HuH-7.5 (cell line): Measurements from ENCODE around the gene MAGI1.

Experiments
- DNase-seq: peaks from one replicate; pipeline ENCODE4 v3.0.0; 2011; ENCODE audit warnings: low spot score

The MAGI1 gene

DNA sequence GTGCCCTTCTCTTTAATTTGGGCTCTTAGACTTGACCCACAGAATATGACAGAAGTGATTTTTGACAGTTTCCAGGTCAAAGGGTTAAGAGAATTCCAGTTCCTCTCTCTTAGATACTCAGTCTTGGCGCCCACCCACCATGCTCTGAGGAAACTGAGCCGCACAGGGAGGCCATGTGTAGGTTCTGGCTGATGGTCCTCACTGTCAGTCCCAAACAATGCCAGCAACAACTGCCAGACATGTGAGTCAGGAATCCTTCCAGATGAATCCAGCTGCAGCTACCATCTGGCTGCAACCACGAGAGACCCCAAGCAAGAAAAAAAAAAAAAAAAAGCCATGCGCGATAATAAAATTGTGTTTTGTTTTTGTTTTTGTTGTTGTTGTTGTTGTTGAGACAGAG, 326.6 kb downstream of the MAGI1 start:
- DNase-seq: no peak

DNA sequence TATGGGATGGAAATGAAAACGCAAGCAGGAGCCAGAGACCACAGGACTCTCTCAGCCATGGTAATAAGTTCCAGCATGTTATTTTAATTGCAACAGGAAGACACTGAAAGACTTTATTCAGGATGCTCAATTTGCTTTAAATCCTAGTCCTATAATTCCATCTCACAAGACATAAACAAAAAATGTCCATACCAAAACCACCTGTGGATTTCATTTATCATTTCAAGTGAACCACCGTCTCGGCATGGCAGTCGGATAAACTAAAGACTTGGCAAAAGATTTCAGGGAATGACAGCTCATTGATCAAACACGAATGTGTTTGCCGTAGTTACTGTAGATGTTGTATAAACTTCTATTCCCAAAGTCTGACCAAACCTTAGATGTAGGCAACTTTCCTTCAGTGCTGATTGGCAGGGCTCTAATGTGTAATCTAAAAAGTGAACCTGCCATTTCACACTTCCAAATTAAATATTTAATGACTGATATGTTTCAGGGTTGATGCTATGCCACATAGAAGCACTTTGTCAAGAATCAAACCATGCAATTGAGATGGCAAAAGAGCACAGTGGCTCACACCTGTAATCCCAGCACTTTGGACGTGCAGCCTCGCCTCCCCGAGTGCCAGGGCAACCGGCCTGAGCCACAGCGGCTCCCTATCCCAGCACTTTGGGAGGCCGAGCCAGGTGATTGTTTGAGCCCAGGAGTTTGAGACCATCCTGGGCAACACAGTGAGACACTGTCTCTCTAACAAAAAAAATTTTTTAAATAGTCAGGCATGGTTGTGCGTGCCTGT, 331.7 kb downstream of the MAGI1 start:
- no peak for DNase-seq

DNA sequence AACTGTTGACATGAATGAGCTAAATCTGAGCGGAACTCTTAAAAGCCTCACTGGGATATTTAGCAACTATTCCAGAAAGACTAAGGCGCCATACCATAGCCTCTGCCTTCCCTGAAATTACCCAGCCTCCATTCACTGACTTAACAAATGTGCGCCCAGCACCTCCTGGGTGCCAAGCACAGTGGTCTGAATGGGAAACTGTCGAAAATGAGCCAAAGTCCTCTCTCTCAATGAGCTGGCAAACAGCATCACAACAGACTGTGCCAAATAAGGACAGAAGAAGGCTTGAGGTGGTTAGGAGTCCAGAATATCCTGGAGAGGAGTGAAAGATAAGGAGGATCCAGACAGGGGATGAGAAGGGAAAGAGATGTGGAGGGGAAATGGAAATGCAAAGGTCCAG, 332.4 kb downstream of the MAGI1 start:
- DNase-seq: no peak

DNA sequence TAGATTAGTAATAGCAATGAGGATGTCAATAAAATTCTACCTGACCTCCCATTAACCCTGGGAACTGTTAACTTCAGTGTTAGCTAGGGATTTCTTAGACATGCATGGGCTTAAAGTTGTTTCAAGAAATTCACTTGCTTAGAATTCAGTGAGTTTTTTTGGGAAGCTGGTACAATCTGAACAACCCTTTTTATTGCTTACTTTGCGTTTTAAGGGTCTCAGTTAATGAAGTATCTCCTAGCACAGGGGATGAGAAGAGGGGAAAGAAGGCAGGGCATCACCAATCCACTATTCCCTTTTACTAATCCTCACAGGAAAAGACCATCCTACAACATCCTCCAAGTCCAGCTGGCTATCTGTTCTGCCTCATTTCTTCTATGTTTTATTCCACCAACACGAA, 334.9 kb downstream of the MAGI1 start:
- DNase-seq: no peak

DNA sequence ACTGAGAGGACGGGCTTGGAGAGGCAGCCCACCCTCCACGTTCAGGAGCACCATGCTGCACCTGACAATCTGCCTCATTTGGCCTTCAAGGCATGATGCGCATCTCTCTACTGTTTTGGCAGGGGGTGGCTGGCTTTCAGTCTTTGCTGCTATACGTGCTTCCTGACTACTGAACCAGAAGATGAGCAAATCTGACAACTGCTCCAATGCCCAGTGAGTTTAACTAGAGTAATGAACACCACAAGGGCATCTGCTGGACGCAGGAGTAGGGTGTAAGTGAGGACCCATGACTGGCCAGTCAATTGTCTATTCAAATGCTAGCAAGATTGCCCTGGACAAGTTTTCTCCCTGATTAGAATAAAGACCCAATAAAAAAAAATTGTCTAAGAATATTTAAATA, 335.7 kb downstream of the MAGI1 start:
- DNase-seq: no peak

DNA sequence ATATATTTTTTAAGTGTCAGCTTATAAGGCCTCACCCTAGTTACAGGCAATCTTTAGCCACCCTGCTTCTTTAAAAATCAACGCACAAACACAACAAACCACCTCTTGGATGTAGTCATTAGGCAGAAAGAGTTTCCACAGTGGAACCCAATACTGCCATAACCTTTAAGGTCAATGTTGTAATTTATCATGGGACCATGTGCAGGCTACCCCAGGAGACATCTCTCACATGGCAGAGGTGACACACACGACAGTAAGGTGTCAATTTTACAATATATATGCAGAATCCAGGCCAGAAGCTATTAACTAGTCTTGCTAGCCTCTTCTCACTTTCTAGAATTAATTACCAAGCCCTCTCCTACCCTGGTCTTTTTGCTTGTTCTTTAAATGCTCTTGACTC, 336.5 kb downstream of the MAGI1 start:
- DNase-seq: no peak

DNA sequence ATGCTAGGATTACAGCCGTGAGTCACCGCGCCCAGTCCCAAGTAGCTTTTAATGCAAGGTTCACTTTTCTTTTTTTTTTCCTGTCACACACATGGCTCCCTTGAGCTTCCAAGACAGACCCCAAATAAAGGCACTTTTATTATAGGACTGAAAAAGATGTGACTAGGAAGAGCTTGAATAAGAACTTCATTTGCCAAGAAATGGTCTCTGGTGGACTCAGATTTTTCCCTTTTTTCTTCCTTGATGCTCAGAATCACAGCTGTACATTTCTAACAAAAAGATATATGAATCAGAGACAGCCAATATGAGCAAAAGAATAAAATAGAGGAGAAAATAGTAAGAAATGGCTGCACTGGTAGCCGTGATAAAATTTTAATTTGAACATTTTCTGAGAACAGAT, 337.2 kb downstream of the MAGI1 start:
- no peak for DNase-seq

DNA sequence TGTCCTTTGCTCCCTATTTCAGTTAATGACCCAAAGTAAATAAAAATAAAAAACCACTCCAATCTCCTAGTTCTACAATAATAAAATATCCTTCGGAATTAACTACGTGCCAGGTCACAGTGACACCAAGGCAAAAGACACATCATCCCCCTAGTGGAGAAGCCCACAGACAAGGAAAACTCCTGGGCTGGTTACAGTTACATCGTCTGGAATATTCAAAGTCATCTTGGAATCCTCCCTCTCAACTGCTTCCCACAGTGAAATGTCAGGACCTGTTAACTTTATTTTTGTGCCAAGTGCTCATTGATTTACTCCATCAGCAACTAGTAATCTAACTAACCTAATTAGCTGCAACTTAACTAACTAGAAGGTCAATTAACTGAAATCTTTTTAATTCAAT, 349.3 kb downstream of the MAGI1 start:
- no peak for DNase-seq

DNA sequence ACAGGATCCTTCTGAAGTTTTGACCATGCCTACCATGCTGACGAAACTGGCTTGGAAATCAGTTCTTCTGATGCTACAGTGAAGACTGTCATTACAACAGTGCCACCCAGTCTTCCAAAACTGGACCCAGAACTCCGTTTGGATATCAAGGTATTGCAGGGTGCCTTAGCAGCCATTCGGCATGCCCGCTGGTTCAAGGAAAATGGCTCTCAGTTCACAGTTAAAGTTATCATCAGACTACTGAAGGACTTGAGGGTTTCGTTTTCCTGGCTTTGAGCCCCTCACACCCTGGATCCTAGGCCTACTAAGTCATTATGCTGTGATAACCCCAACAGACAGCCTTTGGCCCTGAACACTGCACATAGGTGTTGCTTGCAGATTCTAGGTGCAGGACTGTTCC, 351.0 kb downstream of the MAGI1 start:
- no peak for DNase-seq

DNA sequence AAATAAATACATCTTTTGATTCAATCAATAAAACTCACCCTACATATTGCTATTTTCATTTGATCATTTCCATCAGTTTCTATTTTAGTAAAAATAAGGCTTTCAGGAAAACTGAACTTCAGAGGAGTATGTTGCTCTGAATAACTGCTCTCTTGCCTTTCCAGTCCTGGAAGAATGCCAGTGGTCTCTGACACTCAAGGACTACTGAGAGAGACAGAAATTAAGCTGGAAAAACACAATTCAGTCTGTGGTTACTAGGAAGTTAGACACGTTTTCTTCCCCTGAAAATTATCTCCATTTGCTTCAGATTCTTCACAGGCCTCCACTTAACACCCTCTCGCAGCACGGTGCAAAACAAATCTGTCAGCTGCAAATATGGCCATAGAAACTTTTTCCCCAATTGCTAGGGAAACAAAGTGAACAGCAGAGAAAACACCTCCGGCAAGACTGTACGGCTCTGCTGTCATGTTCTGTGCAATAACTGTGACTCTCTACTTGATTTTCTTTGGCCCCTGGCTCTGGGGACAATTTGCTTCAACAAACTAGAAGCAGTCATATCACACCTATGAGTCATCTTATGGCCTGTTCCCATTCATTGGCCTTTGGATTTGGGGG, 353.0 kb downstream of the MAGI1 start:
- DNase-seq: no peak

DNA sequence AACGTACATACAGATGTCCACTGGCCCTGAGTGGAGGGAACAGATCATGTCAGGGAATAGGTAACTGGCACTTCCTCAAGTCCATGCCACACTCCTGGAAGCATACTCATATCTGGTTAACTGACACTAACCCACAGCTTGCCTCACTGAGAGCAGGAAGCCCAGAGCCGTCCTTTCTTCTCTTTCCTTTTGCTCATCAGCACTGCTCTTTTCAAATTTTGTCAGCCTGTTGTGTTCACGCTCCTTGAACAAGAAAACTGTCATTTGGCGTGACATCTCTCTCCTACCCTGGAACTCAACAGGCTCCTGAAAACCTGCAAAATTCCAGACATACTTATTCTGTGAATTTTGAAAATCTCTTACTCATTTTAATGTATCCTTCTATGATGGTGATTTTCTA, 360.2 kb downstream of the MAGI1 start:
- no peak for DNase-seq

DNA sequence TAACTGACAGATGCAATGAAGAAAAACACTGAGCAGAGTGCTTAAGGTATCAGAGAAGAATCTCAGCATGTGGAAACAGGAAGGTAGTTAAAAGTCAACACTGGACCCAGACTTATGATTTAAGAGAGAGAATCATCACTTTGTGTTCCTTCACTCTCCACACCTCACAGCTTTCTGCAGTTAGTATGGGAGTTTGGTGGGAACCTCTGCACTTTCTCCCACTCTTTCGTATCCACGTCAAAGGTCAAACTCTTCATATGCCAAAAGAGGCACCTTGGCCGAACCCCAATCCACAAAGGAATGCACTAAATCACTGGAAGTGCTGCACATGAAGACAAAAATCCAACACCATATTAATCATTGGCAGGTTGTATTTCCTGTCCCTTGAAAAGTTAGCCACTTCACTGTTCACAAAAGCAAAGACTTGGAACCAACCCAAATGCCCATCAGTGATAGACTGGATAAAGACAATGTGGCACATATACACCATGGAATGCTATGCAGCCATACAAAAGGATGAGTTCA, 361.2 kb downstream of the MAGI1 start:
- DNase-seq: no peak

DNA sequence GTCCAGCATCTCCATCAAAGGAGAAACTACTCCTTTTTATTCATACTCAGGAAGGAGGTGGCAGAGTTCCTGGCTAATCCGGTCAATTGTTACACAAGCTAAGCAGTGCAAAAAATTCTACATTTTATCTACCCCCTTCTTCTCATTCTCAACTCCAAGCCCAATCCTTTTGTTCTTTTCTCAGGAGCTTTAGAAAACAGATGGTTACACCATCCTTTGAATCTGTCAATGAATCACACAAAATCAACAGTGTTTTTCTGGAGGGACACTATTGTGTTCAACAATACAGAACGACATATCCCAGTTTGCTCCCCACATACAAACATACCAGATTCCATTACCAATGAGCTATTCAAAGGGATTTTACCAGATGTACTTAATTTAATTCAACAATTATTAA, 362.1 kb downstream of the MAGI1 start:
- DNase-seq: no peak

DNA sequence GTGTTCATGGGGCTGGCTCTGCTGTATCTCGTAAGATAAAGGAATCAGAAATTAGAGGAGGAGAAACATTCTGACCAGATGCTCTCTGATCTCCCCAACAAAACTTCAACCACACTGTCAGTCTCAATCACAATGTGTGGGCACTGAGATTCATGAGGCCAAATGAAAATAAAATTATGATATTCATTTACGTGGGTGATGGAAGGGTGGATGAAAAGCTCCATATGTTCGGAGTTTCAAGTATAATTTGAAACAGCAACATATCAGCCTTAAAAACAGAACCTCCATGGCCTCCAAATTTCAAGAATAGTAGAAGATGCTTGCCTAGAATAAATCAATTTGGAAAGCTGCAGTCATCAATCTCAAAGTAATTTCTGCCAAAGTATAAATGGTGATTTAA, 363.7 kb downstream of the MAGI1 start:
- DNase-seq: no peak

DNA sequence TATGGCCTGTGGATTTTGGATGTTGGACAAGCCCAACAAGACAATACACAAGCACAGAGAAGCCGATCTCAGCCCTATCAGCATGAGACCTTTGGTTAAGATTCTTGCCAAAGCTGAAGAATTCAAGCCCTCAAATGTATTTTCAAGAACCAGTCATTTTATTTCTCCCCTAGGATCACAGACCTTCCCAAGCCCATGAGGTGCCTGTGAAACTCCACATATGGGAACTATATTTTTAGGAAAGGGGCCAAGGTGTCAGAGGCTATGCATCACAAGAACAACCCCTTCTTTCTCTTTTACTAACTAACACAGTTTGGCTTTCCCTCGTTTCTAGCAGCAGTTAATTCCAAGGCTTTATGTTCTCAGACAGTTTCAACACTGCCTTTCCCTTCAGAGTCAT, 364.5 kb downstream of the MAGI1 start:
- no peak for DNase-seq

DNA sequence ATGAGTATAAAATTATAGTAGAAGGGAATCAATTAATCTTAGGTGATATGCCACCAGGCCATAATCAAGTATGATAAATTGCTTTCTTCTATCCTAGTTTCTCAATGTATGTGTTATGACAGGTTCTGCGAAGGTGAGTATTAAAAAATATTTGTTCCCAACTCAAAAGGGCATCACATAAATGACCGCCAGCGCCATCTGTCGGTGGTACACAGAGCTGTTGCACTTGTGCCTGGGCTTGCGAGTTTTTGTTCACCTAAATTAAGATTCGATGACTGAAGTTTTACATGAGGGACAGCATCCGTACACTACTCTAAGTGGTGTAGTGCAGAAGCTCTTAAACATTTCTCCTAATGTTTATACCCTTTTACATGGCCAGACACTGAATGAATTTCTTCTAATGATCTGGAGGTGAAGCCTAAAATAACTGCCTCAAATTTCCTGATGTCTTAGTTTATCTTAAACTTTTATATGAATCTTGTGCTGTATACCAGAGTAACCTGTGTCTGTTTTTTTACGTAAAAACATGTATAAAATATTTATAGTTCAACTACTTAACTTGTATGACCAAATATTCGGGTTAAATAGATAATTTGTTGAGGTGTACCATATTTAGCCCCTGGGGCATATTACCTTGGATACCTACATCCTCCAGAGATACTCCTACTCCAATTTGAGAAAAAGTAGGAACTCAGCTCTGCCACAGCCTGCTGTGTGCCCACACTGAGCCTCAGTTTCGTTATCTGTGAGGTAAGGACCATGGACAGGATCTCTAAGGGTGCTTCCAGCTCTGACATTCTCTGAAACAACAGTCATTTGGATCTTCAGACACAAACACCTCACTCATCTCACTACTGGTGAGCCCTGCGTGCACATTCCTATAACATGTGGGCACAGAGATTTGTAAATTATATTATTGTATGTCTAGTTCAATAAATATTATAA, 365.6 kb downstream of the MAGI1 start:
- peak; percentile 7 for DNase-seq

DNA sequence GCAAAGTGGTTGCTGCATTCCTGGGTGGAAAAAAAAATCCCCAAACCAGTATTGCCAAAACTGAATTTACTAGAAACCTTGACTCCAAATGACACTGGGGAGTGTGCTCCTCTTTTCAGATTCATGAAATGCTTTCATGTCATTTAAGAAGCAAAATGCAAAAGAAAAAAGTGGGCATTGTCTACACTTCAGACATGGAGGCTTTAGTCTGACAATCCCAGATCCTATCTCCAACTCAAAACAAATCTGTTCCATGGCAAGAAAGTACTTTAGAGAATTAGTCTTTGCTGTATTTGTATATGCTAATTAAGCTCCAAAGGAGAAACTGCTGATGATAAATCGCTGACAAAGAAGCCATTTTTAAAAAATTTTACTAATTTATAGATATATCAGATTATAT, 366.7 kb downstream of the MAGI1 start:
- no peak for DNase-seq

DNA sequence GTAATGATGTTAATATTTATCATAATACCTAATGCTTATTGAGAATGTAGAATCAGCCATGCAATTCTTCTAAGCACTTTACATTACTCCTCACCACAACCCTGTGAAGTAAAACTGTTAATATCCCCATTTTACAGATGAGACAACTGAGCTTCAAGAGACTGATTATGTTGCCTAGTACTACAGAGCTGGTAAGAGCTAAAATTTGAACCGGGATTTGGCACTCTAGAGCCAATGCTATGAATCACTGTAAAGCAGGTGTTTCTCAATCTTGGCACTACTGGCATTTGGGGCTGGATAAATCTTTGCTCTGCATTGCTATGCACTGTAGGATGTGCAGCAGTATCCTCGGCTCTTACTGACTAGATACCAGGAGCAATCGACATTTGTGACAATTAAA, 367.7 kb downstream of the MAGI1 start:
- no peak for DNase-seq

DNA sequence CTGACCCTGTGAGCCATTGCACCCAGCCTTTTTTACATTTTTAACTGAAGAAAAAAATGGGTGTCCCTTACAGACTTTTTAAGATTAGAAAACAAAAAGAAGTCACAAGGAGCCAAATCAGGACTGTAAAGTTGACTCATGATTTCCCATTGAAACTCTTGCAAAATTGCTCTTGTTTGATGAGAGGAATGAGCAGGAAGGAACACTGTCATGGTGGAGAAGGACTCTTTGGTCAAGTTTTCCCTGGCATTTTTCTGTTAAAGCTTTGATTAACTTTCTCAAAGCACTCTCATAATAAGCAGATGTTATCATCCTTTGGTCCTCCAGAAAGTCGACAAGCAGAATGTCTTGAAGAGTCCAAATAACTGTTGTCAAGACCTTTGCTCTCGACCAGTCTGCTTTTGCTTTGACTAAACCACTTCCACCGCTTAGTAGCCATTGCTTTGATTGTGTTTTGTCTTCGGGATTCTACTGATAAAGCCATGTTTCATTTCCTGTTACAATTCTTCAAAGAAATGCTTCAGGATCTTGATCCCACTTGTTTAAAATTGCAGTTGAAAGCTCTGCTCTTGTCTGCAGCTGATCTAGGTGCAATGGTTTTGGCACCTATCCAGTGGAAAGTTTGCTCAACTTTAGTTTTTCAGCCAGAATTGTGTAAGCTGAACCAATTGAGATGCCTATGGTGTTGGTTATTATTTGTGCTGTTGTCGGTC, 369.4 kb downstream of the MAGI1 start:
- no peak for DNase-seq

DNA sequence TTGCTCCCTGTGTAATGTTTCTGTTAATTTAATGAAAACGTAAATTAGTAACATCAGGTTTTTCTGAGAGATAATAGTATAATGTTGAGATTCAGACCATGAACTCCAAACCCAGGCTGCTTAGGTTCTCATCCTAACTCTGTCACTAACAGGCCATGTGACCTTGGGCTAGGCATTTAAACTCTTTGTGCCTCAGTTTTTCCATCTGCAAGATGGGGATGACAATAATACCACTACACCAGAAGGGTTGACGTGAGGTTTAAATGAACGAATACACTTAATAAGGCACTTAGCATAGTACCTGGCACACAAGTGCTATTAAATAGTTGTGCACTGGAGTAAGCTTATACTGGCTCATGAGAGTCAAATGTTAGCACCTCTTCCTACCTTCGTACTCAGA, 370.8 kb downstream of the MAGI1 start:
- DNase-seq: no peak

DNA sequence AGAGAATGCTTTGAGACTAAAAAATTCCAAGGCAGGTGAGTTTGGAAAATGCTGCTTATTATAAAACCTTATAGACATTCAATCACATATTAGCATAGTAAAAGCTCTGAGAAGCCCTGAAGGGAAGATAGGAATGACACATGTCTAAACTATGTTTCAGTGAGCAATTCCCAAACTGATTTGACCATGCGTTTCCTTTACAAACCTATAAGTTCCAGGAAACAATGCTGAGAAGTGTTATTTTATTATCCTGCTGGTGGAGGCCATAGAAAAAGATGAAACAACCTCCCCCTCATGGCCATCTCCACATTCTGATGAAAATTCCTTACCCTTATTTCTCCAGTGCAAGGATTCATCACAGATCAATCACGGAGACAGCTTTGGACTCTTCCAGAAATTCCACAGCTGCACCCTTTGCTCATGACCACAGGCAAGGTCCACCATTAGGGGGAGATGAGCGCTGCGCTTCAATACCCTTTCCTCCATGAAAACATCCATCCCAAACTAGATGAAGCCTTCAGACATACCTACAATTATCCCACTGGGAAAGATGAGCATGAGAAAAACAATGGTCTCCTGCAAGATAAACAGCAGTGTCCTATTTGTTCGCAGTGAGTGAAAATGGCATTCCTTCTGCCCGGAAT, 372.1 kb downstream of the MAGI1 start:
- DNase-seq: no peak

DNA sequence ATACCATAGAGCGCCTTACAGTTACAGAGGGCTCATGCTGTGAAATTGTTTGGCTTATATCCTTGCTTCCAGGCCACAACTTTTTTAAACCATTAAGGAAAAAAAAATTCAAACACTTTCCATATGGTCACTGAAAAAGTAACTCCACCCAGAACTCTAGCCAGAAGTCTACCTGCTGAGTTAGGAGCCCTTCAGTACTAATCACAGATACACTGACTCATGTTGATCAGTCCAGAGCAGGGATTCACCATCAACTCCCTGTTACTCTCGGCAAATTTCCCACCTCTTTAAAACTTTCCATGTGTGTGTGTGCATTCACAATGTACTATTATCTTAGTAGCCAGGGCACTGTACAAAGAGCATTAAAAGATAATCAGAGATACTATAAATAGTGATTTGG, 372.8 kb downstream of the MAGI1 start:
- DNase-seq: no peak
